C4-2B (cell line): ENCODE measurements around the gene SLC35F3.

Experiments
- ZFX ChIP-seq: fragments of 450-650 bp; IDR thresholded peaks from 2 replicates; pipeline ENCODE4 v1.6.1; 2017
- TF ChIP-seq, protein P1 (sequence below): fragments of 450-650 bp; conservative IDR thresholded peaks from 2 replicates; pipeline ENCODE4 v1.5.1; 2017; ENCODE audit warnings: mild to moderate bottlenecking

DNA sequence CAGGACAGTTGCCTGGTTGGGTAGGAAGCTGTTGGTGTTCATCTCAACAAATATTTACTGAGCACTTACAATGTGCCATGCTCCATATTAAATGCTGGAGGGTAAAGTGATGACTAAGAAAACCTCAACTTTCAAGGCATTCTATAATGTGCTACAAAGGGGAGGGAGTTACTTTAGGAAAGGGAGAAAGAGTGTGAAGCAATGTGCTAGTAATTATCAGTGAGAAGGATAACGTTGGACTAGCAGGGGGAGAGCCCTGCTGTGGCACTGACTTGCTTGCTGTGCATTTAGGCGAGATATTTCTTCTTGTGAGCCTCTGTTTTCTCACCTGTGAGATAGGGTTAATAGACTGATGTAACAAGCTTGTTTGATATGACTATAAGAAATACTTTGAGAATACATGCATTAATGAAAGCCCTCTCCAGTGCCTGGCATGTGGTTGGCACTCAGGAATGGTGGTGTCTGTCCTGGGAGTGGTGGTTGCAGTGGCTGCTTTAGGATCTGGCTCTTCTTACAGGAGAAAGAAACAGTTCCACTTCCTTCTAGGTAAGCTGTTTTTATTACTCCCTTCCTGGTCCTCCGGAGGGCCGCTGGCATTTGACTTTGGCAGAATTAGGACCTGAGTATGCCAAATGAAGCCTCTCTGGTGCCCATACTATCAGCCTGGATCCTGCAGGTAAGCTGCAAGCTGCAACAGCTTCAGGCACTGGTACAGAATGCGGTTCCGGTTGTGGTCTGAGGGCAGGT is 357.7 kb downstream of the SLC35F3 start:
- TF ChIP-seq, protein P1, sequence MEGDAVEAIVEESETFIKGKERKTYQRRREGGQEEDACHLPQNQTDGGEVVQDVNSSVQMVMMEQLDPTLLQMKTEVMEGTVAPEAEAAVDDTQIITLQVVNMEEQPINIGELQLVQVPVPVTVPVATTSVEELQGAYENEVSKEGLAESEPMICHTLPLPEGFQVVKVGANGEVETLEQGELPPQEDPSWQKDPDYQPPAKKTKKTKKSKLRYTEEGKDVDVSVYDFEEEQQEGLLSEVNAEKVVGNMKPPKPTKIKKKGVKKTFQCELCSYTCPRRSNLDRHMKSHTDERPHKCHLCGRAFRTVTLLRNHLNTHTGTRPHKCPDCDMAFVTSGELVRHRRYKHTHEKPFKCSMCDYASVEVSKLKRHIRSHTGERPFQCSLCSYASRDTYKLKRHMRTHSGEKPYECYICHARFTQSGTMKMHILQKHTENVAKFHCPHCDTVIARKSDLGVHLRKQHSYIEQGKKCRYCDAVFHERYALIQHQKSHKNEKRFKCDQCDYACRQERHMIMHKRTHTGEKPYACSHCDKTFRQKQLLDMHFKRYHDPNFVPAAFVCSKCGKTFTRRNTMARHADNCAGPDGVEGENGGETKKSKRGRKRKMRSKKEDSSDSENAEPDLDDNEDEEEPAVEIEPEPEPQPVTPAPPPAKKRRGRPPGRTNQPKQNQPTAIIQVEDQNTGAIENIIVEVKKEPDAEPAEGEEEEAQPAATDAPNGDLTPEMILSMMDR, result no peak
- TF ChIP-seq ZFX, result no peak
